WI38 (cell line): Measurements from ENCODE around the gene UBR7.

Experiments
- H3K4me3 ChIP-seq: 2 replicates; pipeline ENCODE4 v1.5.1; 2011; ENCODE audit warnings: low read depth, mild to moderate bottlenecking, control low read depth, low read length
- CTCF ChIP-seq: IDR thresholded peaks from 2 replicates; pipeline ENCODE4 v1.5.1; 2012; ENCODE audit warnings: low read depth, mild to moderate bottlenecking, control low read depth, low read length

Gene UBR7

GRCh38 chr14:93212432-93212831 is 5.4 kb downstream of the UBR7 start:
- no peak for TF ChIP-seq CTCF

GRCh38 chr14:93214598-93214997 is 7.5 kb downstream of the UBR7 start:
- no peak overlapping the region for H3K4me3 ChIP-seq
- TF ChIP-seq CTCF, result no peak

More at GRCh38 chr14:93212432-93212831, 5.4 kb downstream of the UBR7 start:
- H3K4me3 ChIP-seq, result no peak overlapping the region

- H3K4me3 ChIP-seq, result no peak overlapping the region
- TF ChIP-seq CTCF, result peak; percentile 30
These were observed 12.2 kb downstream of the UBR7 start for GRCh38 chr14:93219103-93219726.

- no peak overlapping the region for H3K4me3 ChIP-seq
- no peak for TF ChIP-seq CTCF
These were observed 13.5 kb downstream of the UBR7 start for GRCh38 chr14:93220509-93220908.

- H3K4me3 ChIP-seq, result no peak overlapping the region
These were observed 16.5 kb downstream of the UBR7 start for GRCh38 chr14:93223565-93223964.

GRCh38 chr14:93228550-93228949 is 21.5 kb downstream of the UBR7 start:
- no peak for TF ChIP-seq CTCF
- no peak overlapping the region for H3K4me3 ChIP-seq

More at GRCh38 chr14:93223565-93223964, 16.5 kb downstream of the UBR7 start:
- TF ChIP-seq CTCF, result no peak

DNA sequence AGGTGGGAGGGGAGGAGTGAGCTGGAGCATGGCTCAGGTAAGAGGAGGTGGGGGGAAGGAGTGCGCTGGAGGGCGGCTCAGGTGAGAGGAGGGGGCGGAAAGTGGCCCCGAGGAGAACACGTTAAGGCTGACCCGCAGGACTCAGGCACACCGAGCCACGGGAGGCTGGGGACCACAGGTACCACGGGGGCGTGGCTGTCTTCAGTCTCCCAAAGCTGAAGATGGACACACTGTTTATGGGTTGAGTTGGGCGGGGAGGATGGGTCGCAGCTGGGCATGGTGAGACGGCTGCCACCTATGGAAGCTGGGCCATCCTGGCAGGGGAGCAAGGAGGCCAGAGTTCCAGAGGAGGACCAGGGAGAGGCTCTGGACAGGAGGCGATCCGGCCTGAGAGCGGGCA is 23.5 kb downstream of the UBR7 start:
- no peak overlapping the region for H3K4me3 ChIP-seq
- TF ChIP-seq CTCF, result no peak
